ENCODE results near the gene OR2T29.
"Not testable (repeated sequence)": the region's sequence is repeated elsewhere in the genome, so short reads cannot be mapped to it uniquely, and the experiment has no call there.

DNA sequence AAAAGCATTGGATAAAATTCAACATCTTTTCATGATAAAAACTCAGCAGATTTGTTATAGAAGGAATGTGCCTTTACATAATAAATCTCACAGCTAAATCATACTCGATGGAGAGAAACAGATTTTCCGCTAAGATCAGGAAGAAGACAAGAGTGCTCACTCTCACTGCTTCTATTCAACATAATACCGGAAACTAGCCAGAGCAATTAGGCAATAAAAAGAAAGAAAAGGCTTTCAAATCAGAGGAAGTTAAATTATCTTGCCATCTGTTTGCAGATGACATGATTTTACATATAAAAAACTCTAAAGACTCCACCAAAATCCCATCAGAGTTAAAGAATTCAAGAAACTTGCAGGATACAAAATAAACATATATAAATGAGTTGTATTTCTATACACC lies 8.2 kb upstream of the OR2T29 start:
- TF ChIP-seq, protein P1, sequence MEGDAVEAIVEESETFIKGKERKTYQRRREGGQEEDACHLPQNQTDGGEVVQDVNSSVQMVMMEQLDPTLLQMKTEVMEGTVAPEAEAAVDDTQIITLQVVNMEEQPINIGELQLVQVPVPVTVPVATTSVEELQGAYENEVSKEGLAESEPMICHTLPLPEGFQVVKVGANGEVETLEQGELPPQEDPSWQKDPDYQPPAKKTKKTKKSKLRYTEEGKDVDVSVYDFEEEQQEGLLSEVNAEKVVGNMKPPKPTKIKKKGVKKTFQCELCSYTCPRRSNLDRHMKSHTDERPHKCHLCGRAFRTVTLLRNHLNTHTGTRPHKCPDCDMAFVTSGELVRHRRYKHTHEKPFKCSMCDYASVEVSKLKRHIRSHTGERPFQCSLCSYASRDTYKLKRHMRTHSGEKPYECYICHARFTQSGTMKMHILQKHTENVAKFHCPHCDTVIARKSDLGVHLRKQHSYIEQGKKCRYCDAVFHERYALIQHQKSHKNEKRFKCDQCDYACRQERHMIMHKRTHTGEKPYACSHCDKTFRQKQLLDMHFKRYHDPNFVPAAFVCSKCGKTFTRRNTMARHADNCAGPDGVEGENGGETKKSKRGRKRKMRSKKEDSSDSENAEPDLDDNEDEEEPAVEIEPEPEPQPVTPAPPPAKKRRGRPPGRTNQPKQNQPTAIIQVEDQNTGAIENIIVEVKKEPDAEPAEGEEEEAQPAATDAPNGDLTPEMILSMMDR (IDR thresholded peaks at IDR 0.05 in 2 of 3, conservative IDR thresholded peaks at IDR 0.05 in 1 of 3; ENCODE audit: control insufficient read depth in 2 of 3, extremely low read depth in 1 of 3, insufficient read depth in 1 of 3, low read depth in 3 of 3, low read length in 3 of 3): not testable (repeated sequence)
- not testable (repeated sequence) for TF ChIP-seq NFYB (IDR thresholded peaks at IDR 0.05; ENCODE audit: insufficient read depth, low read depth, low read length); EP300 (IDR thresholded peaks at IDR 0.05; ENCODE audit: borderline replicate concordance in 1 of 2, control insufficient read depth in 1 of 2, low read depth in 2 of 2, low read length in 2 of 2); NR2C2 (IDR thresholded peaks at IDR 0.05; ENCODE audit: borderline replicate concordance, control insufficient read depth, insufficient read length, low read depth); POLR2A (IDR thresholded peaks at IDR 0.05; ENCODE audit: low read depth, low read length)
